Sigmoid colon (tissue), 7 donors: ENCODE results near the gene TBKBP1. TPM values are rescaled to one million over a fixed set of nuclear protein-coding genes. Genes with fewer than 3 reads are reported as not detected.

Experiments
- DNase-seq: peaks from one replicate; pipeline ENCODE4 v3.0.0-alpha.2; 2019
- H3K27ac ChIP-seq, 4 donors: fragments of 200-600 bp; sonication (generic); one replicate each; pipeline ENCODE4 v1.5.1; 2016 to 2019; ENCODE audit warnings: mild to moderate bottlenecking in 1 of 4
- H3K27me3 ChIP-seq, 3 donors: fragments of 200-600 bp; sonication (generic); one replicate each; pipeline ENCODE4 v1.5.1; 2019; ENCODE audit warnings: mild to moderate bottlenecking in 1 of 3
- H3K36me3 ChIP-seq, 4 donors: fragments of 200-600 bp; sonication (generic); one replicate each; pipeline ENCODE4 v1.5.1; 2016 to 2019
- H3K4me1 ChIP-seq, 4 donors: fragments of 200-600 bp; sonication (generic); one replicate each; pipeline ENCODE4 v1.5.1; 2017 to 2019
- H3K4me3 ChIP-seq, 4 donors: fragments of 200-600 bp; sonication (generic); one replicate each; pipeline ENCODE4 v1.5.1; 2017 to 2019; ENCODE audit warnings: mild to moderate bottlenecking in 2 of 4, moderate library complexity in 1 of 4
- H3K9me3 ChIP-seq, 4 donors: fragments of 200-600 bp in 3 of 4; sonication (generic) in 3 of 4; one replicate each; pipeline versions ENCODE4 v1.5.1 to v1.6.1; 2013 to 2019
- CTCF ChIP-seq, 4 experiments: fragments of 450-650 bp in 3 of 4; fragments of 200-600 bp in 1 of 4; IDR thresholded peaks; one replicate each; pipeline ENCODE4 v1.5.1; 2016 to 2019; ENCODE audit warnings: antibody characterized with exemption in 4 of 4, mild to moderate bottlenecking in 3 of 4, moderate library complexity in 2 of 4
- EP300 ChIP-seq, 4 donors: sonication (generic); formaldehyde crosslinking; IDR thresholded peaks; one replicate each; pipeline ENCODE4 v1.6.1; 2017; ENCODE audit warnings: antibody characterized with exemption in 4 of 4
- POLR2A ChIP-seq, 2 donors: fragments of 450-650 bp; IDR thresholded peaks; one replicate each; pipeline ENCODE4 v1.6.1; 2016; ENCODE audit warnings: antibody characterized with exemption in 2 of 2, mild to moderate bottlenecking in 2 of 2, moderate library complexity in 2 of 2
- POLR2AphosphoS5 ChIP-seq, 4 donors: sonication (generic); formaldehyde crosslinking; IDR thresholded peaks; one replicate each; pipeline ENCODE4 v1.6.1; 2017; ENCODE audit warnings: antibody characterized with exemption in 4 of 4
- WGBS, 2 donors: extraction: QIAGEN DNeasy Blood & Tissue Kit; methylation state at CpG; one replicate each; pipeline ENCODE4 v1.1.7; 2013; 5-methylcytosine and 5-hydroxymethylcytosine counted together
- intact Hi-C: fragments of 100-400 bp; cut with DNase I; formaldehyde crosslinking; loops from one replicate; pipeline ENCODE4 v1.15.1; 2023
- polyA plus RNA-seq, 3 donors: library from polyadenylated mRNA; stranded (reverse); fragments of 200-250 nt; gene quantifications; one replicate each; pipeline ENCODE4 v1.2.3, GENCODE V29; 2013
- total RNA-seq, 4 donors: library from RNA; depleted of rRNA; stranded (reverse); fragments of >200 nt; gene quantifications; one replicate each; pipeline ENCODE4 v1.1.0, GENCODE V29; 2016
- donor health status: healthy with polysubstance abuse.
- donor health status: Bipolar disorder and iron deficiency.
- donor health status: healthy.

TBKBP1 gene
- total and polyA plus RNA-seq, 7 donors: 3.5 to 25.5 (median 7.8) TPM

- no peak for TF ChIP-seq POLR2AphosphoS5 (IDR thresholded peaks at IDR 0.05)
- no peak for TF ChIP-seq CTCF (IDR thresholded peaks at IDR 0.05)
- TF ChIP-seq POLR2A (IDR thresholded peaks at IDR 0.05): no peak
- WGBS, 2 donors: 63 to 80% methylated on average over 9 of the region's 9 CpGs
Measured at GRCh38 chr17:47741793-47742145, 47.8 kb downstream of the TBKBP1 start.

GRCh38 chr17:47742319-47743181, 48.6 kb downstream of the TBKBP1 start:
- Histone ChIP-seq H3K27ac (no peak overlapping the region), H3K36me3 (no peaks in the 10 kb centered on the region), H3K4me1 (no peaks in the 10 kb centered on the region), H3K4me3 (no peak overlapping the region), H3K9me3 (no peaks in the 10 kb centered on the region), H3K27me3 (peaks cover 0 to 54% (median 22%) of the 10 kb centered on the region in 3 donors)
- TF ChIP-seq POLR2A (IDR thresholded peaks at IDR 0.05) (no peak), EP300 (IDR thresholded peaks at IDR 0.05) (no peak), POLR2AphosphoS5 (IDR thresholded peaks at IDR 0.05) (no peak), CTCF (IDR thresholded peaks at IDR 0.05) (no peak)
- intact Hi-C loops: no loop called here
- peak; percentile 40 for DNase-seq
- WGBS, 2 donors: 38 to 40% methylated on average over 26 of the region's 26 CpGs

More at GRCh38 chr17:47741793-47742145, 47.8 kb downstream of the TBKBP1 start:
- Histone ChIP-seq H3K9me3 (no peaks in the 10 kb centered on the region), H3K4me1 (no peaks in the 10 kb centered on the region), H3K27me3 (peaks cover 0 to 49% (median 22%) of the 10 kb centered on the region in 3 donors), H3K4me3 (no peak overlapping the region), H3K36me3 (no peaks in the 10 kb centered on the region), H3K27ac (no peak overlapping the region)
- intact Hi-C loops: no loop called here
- DNase-seq: no peak

GRCh38 chr17:47744168-47745036, 50.4 kb downstream of the TBKBP1 start:
- Histone ChIP-seq H3K27ac (no peak overlapping the region), H3K4me3 (no peak overlapping the region), H3K4me1 (no peaks in the 10 kb centered on the region), H3K36me3 (no peaks in the 10 kb centered on the region), H3K27me3 (peaks cover 0 to 56% (median 22%) of the 10 kb centered on the region in 3 donors), H3K9me3 (no peaks in the 10 kb centered on the region)
- TF ChIP-seq EP300 (IDR thresholded peaks at IDR 0.05) (no peak), POLR2A (IDR thresholded peaks at IDR 0.05) (no peak), CTCF (IDR thresholded peaks at IDR 0.05) (no peak), POLR2AphosphoS5 (IDR thresholded peaks at IDR 0.05) (no peak)
- WGBS, 2 donors: 62 to 67% methylated on average over 22 of the region's 22 CpGs
- intact Hi-C loops: no loop called here
- DNase-seq: no peak

GRCh38 chr17:47745037-47745380, 51.0 kb downstream of the TBKBP1 start:
- Histone ChIP-seq H3K4me1 (no peaks in the 10 kb centered on the region), H3K36me3 (no peaks in the 10 kb centered on the region), H3K27ac (no peak overlapping the region), H3K27me3 (peaks cover 0 to 62% (median 22%) of the 10 kb centered on the region in 3 donors), H3K4me3 (no peak overlapping the region), H3K9me3 (no peaks in the 10 kb centered on the region)
- intact Hi-C loops: no loop called here
- no peak for DNase-seq
- WGBS, 2 donors: 57 to 70% methylated on average over 10 of the region's 10 CpGs
- no peak for TF ChIP-seq EP300 (IDR thresholded peaks at IDR 0.05)
- TF ChIP-seq POLR2AphosphoS5 (IDR thresholded peaks at IDR 0.05): no peak
- TF ChIP-seq POLR2A (IDR thresholded peaks at IDR 0.05): no peak
- no peak for TF ChIP-seq CTCF (IDR thresholded peaks at IDR 0.05)
